Stomach (tissue), 9 donors: ENCODE measurements around the gene DIS3L2. TPM values are rescaled to one million over a fixed set of nuclear protein-coding genes. Genes with fewer than 3 reads are reported as not detected.

Experiments used
- DNase-seq, 2 donors: peaks; one replicate each; pipeline versions ENCODE4 v3.0.0 to v3.0.0-alpha.2; 2013 to 2019
- H3K27ac ChIP-seq, 5 donors: fragments of 200-600 bp in 4 of 5; sonication (generic) in 4 of 5; one replicate each; pipeline ENCODE4 v1.5.1; 2013 to 2019; ENCODE audit warnings: mild to moderate bottlenecking in 1 of 5, moderate library complexity in 1 of 5
- H3K27me3 ChIP-seq, 3 donors: fragments of 200-600 bp; sonication (generic); one replicate each; pipeline ENCODE4 v1.5.1; 2017 to 2019; ENCODE audit warnings: mixed run types in 1 of 3
- H3K36me3 ChIP-seq, 4 donors: fragments of 200-600 bp; sonication (generic); 1 replicate in 3 of 4; 2 replicates in 1 of 4; pipeline ENCODE4 v1.5.1; 2016 to 2019
- H3K4me1 ChIP-seq, 4 donors: fragments of 200-600 bp; sonication (generic); one replicate each; pipeline ENCODE4 v1.5.1; 2016 to 2019
- H3K4me3 ChIP-seq, 4 donors: fragments of 200-600 bp; sonication (generic) in 3 of 4; one replicate each; pipeline ENCODE4 v1.5.1; 2016 to 2019; ENCODE audit warnings: mild to moderate bottlenecking in 1 of 4
- H3K9me3 ChIP-seq, 4 donors: fragments of 200-600 bp; sonication (generic); one replicate each; pipeline ENCODE4 v1.5.1; 2016 to 2019
- CTCF ChIP-seq, 7 experiments: fragments of 450-650 bp in 4 of 7; fragments of 200-600 bp in 3 of 7; sonication (generic) in 3 of 7; IDR thresholded peaks; one replicate each; pipeline ENCODE4 v1.5.1; 2016 to 2019; ENCODE audit warnings: antibody characterized with exemption in 7 of 7, control low read depth in 2 of 7, mild to moderate bottlenecking in 1 of 7
- EP300 ChIP-seq: sonication (generic); formaldehyde crosslinking; IDR thresholded peaks from one replicate; pipeline ENCODE4 v1.6.1; 2017; ENCODE audit warnings: antibody characterized with exemption
- POLR2A ChIP-seq, 4 donors: fragments of 450-650 bp; IDR thresholded peaks; one replicate each; pipeline ENCODE4 v1.6.1; 2016; ENCODE audit warnings: antibody characterized with exemption in 4 of 4, control low read depth in 2 of 4, mild to moderate bottlenecking in 1 of 4, moderate library complexity in 1 of 4
- POLR2AphosphoS5 ChIP-seq, 3 donors: sonication (generic); formaldehyde crosslinking; IDR thresholded peaks; one replicate each; pipeline ENCODE4 v1.6.1; 2016; ENCODE audit warnings: antibody characterized with exemption in 3 of 3
- WGBS, 5 donors: extraction: QIAGEN DNeasy Blood & Tissue Kit in 3 of 5; methylation state at CpG; one replicate each; pipeline versions ENCODE4 v1.1.5 to v1.1.7; 2013 to 2018; 5-methylcytosine and 5-hydroxymethylcytosine counted together
- intact Hi-C: fragments of 100-400 bp; cut with DNase I; formaldehyde crosslinking; loops from one replicate; pipeline ENCODE4 v1.15.1; 2023; ENCODE audit warnings: low total_unique reads
- polyA plus RNA-seq, 3 donors: library from polyadenylated mRNA; stranded (reverse); fragments of 200-250 nt; gene quantifications; one replicate each; pipeline ENCODE4 v1.2.3, GENCODE V29; 2013
- total RNA-seq, 5 donors: library from RNA; depleted of rRNA; stranded (reverse); fragments of >200 nt; gene quantifications; one replicate each; pipeline versions ENCODE4 v1.1.0 to v1.2.3, GENCODE V29; 2014 to 2016
- donor health status: healthy with polysubstance abuse.
- donor health status: Bipolar disorder and iron deficiency.
- donor health status: healthy.

DIS3L2 gene
- total and polyA plus RNA-seq, 8 donors, result 10.4 to 124 (median 26.8) TPM

DNA sequence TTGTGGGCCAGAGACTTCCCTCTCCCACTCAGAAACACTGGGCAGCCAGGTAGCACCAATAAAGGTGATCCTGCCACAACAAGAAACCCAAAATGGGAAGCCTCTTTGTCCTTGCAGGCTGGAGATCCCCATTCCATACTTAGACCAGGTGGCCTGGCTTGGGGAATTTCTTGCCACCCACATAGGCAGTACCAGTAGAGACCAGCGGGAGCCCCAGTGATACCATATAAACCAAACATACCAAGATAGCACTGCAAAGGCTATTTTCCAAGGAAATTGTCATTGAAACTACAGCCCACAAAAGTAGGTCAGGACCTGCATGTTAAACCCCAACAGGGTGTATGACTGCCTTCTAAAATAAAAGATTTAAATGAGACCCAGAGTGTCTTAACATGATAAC, 171.6 kb downstream of the DIS3L2 start:
- Histone ChIP-seq H3K4me3 (no peak overlapping the region), H3K27ac (no peak overlapping the region), H3K4me1 (peaks cover 0 to 14% (median 2%) of the 10 kb centered on the region in 4 donors), H3K9me3 (no peaks in the 10 kb centered on the region), H3K36me3 (peaks cover 8 to 45% (median 35%) of the 10 kb centered on the region in 4 donors), H3K27me3 (no peaks in the 10 kb centered on the region)
- TF ChIP-seq EP300 (no peak), CTCF (IDR thresholded peaks at IDR 0.05) (no peak), POLR2AphosphoS5 (IDR thresholded peaks at IDR 0.05) (no peak), POLR2A (IDR thresholded peaks at IDR 0.05) (no peak)
- 78 to 100% (median 92%) methylated on average over 1 of the region's 1 CpG for WGBS, 5 donors
- intact Hi-C loops, result loop anchor here (10.0 kb wide), 1 partner anchor 208 kb away; the partner anchor contains the start of gene NPPC
- DNase-seq, result no peak

- Histone ChIP-seq H3K27ac (no peak overlapping the region), H3K4me3 (no peak overlapping the region), H3K27me3 (no peaks in the 10 kb centered on the region), H3K4me1 (peaks cover 0 to 5% (median 0%) of the 10 kb centered on the region in 4 donors), H3K36me3 (peaks cover 8 to 45% (median 35%) of the 10 kb centered on the region in 4 donors), H3K9me3 (no peaks in the 10 kb centered on the region)
- 78 to 85% (median 79%) methylated on average over 4 of the region's 4 CpGs for WGBS, 5 donors
- TF ChIP-seq POLR2A (IDR thresholded peaks at IDR 0.05) (no peak), POLR2AphosphoS5 (IDR thresholded peaks at IDR 0.05) (no peak), CTCF (IDR thresholded peaks at IDR 0.05) (no peak), EP300 (no peak)
- DNase-seq, result no peak
- intact Hi-C loops, result loop anchor here (10.0 kb wide), 1 partner anchor 210 kb away; the partner anchor contains the start of gene NPPC
Observed at GRCh38 chr2:232134939-232135338, 173.4 kb downstream of the DIS3L2 start.

- Histone ChIP-seq H3K4me3 (no peak overlapping the region), H3K27ac (no peak overlapping the region), H3K4me1 (no peaks in the 10 kb centered on the region), H3K36me3 (peaks cover 0 to 23% (median 17%) of the 10 kb centered on the region in 4 donors), H3K27me3 (no peaks in the 10 kb centered on the region), H3K9me3 (no peaks in the 10 kb centered on the region)
- 29 to 53% (median 45%) methylated on average over 3 of the region's 3 CpGs for whole genome bisulfite sequencing, 5 donors
- intact Hi-C loops, result loop anchor here (10.0 kb wide), 1 partner anchor 213 kb away; the partner anchor contains the start of gene NPPC
- TF ChIP-seq POLR2AphosphoS5 (IDR thresholded peaks at IDR 0.05), result peak in 1 of 3 donors; percentile 5
- no peak for TF ChIP-seq CTCF (IDR thresholded peaks at IDR 0.05)
- DNase-seq, result peak in 1 of 2 donors; percentile 30
Observed at GRCh38 chr2:232137356-232138147, 176.0 kb downstream of the DIS3L2 start.

DNA sequence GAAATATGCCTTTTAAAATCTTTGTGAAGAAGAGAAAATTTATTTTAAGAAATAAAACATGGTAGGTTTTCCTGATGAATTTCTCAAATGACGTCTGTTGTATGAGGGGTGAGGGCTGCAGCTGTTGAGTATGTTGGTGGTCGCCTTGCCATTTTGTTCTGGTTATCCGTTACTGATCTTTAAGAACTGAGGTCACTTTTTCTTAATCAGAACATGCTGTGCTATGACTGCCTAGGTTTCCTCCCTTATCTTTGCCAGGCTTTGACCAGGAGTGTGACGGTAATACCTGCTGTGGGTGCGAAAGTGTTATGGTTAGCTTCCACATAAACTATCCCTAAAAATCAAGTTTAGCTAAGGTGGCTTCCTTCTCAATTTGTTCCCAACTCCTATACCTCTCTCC, 176.9 kb downstream of the DIS3L2 start:
- Histone ChIP-seq H3K36me3 (peaks cover 0 to 16% (median 10%) of the 10 kb centered on the region in 4 donors), H3K27ac (no peak overlapping the region), H3K9me3 (no peaks in the 10 kb centered on the region), H3K27me3 (no peaks in the 10 kb centered on the region), H3K4me1 (no peaks in the 10 kb centered on the region), H3K4me3 (no peak overlapping the region)
- intact Hi-C loops, result loop anchor here (10.0 kb wide), 1 partner anchor 214 kb away; the partner anchor contains the start of gene NPPC
- DNase-seq, result no peak
- WGBS, 5 donors, result 94 to 98% (median 96%) methylated on average over 5 of the region's 5 CpGs
- TF ChIP-seq POLR2A (IDR thresholded peaks at IDR 0.05) (no peak), POLR2AphosphoS5 (IDR thresholded peaks at IDR 0.05) (no peak), CTCF (IDR thresholded peaks at IDR 0.05) (no peak), EP300 (no peak)
